ENCODE results near the gene COPZ2. TPM values are rescaled to one million over a fixed set of nuclear protein-coding genes. Genes with fewer than 3 reads are reported as not detected.
"Not testable (repeated sequence)": the region's sequence is repeated elsewhere in the genome, so short reads cannot be mapped to it uniquely, and the experiment has no call there.

The COPZ2 gene
- total RNA-seq, 6 donors from 2014 or later, result 5.2 to 33.5 (median 17.7) TPM

GRCh38 chr17:47989700-47990099, 47.9 kb downstream of the COPZ2 start:
- no peaks in the 10 kb centered on the region for H3K27me3 ChIP-seq
- H3K4me3 ChIP-seq, result no peak overlapping the region
- no peak for TF ChIP-seq EP300 (IDR thresholded peaks at IDR 0.05)
- no peak for TF ChIP-seq POLR2AphosphoS5 (IDR thresholded peaks at IDR 0.05)
- no peak for TF ChIP-seq POLR2A (IDR thresholded peaks at IDR 0.05)
- peaks cover 0 to 2% (median 0%) of the 10 kb centered on the region in 4 donors for H3K36me3 ChIP-seq
- no peak for ATAC-seq (ENCODE audit: low FRiP score in 2 of 2)
- no peak overlapping the region for H3K27ac ChIP-seq
- H3K4me1 ChIP-seq, result peaks cover 0 to 8% (median 4%) of the 10 kb centered on the region in 4 donors
- 78 to 88% methylated on average over 1 of the region's 1 CpG for WGBS, 2 donors
- no peak for DNase-seq
- no peaks in the 10 kb centered on the region for H3K9me3 ChIP-seq

- no peak for DNase-seq
- Histone ChIP-seq H3K27me3 (no peaks in the 10 kb centered on the region), H3K9me3 (no peaks in the 10 kb centered on the region), H3K4me3 (no peak overlapping the region), H3K36me3 (peaks cover 0 to 6% (median 2%) of the 10 kb centered on the region in 4 donors), H3K27ac (no peak overlapping the region), H3K4me1 (peaks cover 0 to 8% (median 4%) of the 10 kb centered on the region in 4 donors)
- 79 to 83% methylated on average over 10 of the region's 10 CpGs for WGBS, 2 donors
- TF ChIP-seq POLR2A (IDR thresholded peaks at IDR 0.05), result no peak
- no peak for ATAC-seq (ENCODE audit: low FRiP score in 2 of 2)
These were observed 48.4 kb downstream of the COPZ2 start for GRCh38 chr17:47989159-47989558.

- H3K27ac ChIP-seq; H3K4me1 ChIP-seq; ATAC-seq (ENCODE audit: low FRiP score in 2 of 2); H3K4me3 ChIP-seq; H3K27me3 ChIP-seq; DNase-seq; H3K36me3 ChIP-seq; H3K9me3 ChIP-seq: not testable (repeated sequence)
- WGBS, 2 donors, result 92 to 100% methylated on average over 1 of the region's 1 CpG
These were observed 49.2 kb downstream of the COPZ2 start for GRCh38 chr17:47988445-47988844.

GRCh38 chr17:47987240-47987835, 50.3 kb downstream of the COPZ2 start:
- Histone ChIP-seq H3K36me3 (peaks cover 3 to 20% (median 14%) of the 10 kb centered on the region in 4 donors), H3K9me3 (no peaks in the 10 kb centered on the region), H3K4me1 (peaks cover 0 to 8% (median 4%) of the 10 kb centered on the region in 4 donors), H3K4me3 (no peak overlapping the region), H3K27me3 (no peaks in the 10 kb centered on the region), H3K27ac (no peak overlapping the region)
- TF ChIP-seq POLR2AphosphoS5 (IDR thresholded peaks at IDR 0.05), result no peak
- TF ChIP-seq EP300 (IDR thresholded peaks at IDR 0.05), result no peak
- DNase-seq (no peak), ATAC-seq (ENCODE audit: low FRiP score in 2 of 2) (no peak)
- WGBS, 2 donors, result 30 to 43% methylated on average over 13 to 17 of the region's 17 CpGs

GRCh38 chr17:47986520-47986919, 51.1 kb downstream of the COPZ2 start:
- TF ChIP-seq POLR2A (IDR thresholded peaks at IDR 0.05) (no peak), POLR2AphosphoS5 (IDR thresholded peaks at IDR 0.05) (no peak), CTCF (IDR thresholded peaks at IDR 0.05) (no peak), EP300 (IDR thresholded peaks at IDR 0.05) (no peak)
- Histone ChIP-seq H3K9me3 (no peaks in the 10 kb centered on the region), H3K27ac (no peak overlapping the region), H3K27me3 (no peaks in the 10 kb centered on the region), H3K4me1 (peaks cover 0 to 14% (median 4%) of the 10 kb centered on the region in 4 donors), H3K36me3 (peaks cover 4 to 28% (median 22%) of the 10 kb centered on the region in 4 donors), H3K4me3 (no peak overlapping the region)
- DNase-seq, result no peak
- ATAC-seq (ENCODE audit: low FRiP score in 2 of 2), result no peak
- 79 to 83% methylated on average over 5 of the region's 5 CpGs for WGBS, 2 donors

DNA sequence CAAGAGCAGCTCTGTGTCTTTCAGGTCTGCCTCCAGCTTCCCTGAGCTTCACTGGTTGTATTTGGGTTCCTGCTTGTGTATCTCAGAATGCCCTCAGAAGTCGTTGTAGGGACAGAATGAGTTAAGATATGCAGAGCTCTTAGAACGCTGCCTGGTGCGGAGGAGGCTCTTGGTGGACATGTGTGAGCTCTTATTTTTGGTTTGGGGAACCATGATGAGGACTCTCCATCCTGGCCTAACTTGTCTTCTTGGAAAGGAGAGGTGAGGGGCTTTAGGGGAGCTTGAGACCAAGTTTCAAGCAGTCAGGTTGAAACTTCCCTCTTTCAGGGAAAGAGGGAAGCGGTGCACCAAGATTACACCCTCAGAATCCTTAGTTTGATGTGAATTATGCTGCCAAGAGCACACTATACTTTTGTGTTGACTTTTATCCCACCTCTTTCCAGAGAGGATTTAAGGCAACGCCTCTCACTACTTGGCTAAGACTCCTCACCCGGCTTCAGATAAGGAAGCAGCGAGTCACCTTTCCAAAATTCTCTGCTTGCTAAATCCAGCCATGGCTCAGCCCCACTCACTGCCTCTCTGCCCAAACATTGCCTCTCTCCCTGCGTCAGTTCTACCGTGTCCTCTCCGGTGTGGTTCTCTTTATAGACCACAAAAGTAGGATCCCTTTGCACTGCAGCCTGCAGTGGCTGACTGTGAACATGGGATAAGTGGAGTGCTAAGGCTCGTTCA, 53.9 kb downstream of the COPZ2 start:
- no peak overlapping the region for H3K27ac ChIP-seq
- no peak for TF ChIP-seq CTCF (IDR thresholded peaks at IDR 0.05)
- TF ChIP-seq POLR2AphosphoS5 (IDR thresholded peaks at IDR 0.05), result no peak
- TF ChIP-seq POLR2A (IDR thresholded peaks at IDR 0.05), result no peak
- no peak for TF ChIP-seq EP300 (IDR thresholded peaks at IDR 0.05)
- peaks cover 7 to 57% (median 49%) of the 10 kb centered on the region in 4 donors for H3K36me3 ChIP-seq
- H3K4me3 ChIP-seq, result no peak overlapping the region
- peaks cover 0 to 14% (median 5%) of the 10 kb centered on the region in 4 donors for H3K4me1 ChIP-seq
- H3K9me3 ChIP-seq, result no peaks in the 10 kb centered on the region
- no peaks in the 10 kb centered on the region for H3K27me3 ChIP-seq
- DNase-seq, result no peak
- ATAC-seq (ENCODE audit: low FRiP score in 2 of 2), result no peak
- WGBS, 2 donors, result 69 to 80% methylated on average over 11 of the region's 11 CpGs

All from upper lobe of left lung (tissue), 6 donors.